Thyroid gland (tissue), 4 donors: Measurements from ENCODE around the gene PITRM1. TPM values are rescaled to one million over a fixed set of nuclear protein-coding genes. Genes with fewer than 3 reads are reported as not detected.

Experiments
- DNase-seq, 2 donors: peaks; one replicate each; pipeline ENCODE4 v3.0.0-alpha.2; 2019
- H3K27ac ChIP-seq, 3 donors: fragments of 200-600 bp; sonication (generic); 1 replicate in 2 of 3; 2 replicates in 1 of 3; pipeline ENCODE4 v1.5.1; 2016 to 2019; ENCODE audit warnings: mild to moderate bottlenecking in 1 of 3, moderate library complexity in 1 of 3
- H3K27me3 ChIP-seq: fragments of 200-600 bp; sonication (generic); one replicate; pipeline ENCODE4 v1.5.1; 2019
- H3K36me3 ChIP-seq, 2 donors: fragments of 200-600 bp; sonication (generic); one replicate each; pipeline ENCODE4 v1.5.1; 2016 to 2019
- H3K4me1 ChIP-seq, 2 donors: fragments of 200-600 bp; sonication (generic); one replicate each; pipeline ENCODE4 v1.5.1; 2017 to 2019
- H3K4me3 ChIP-seq, 3 donors: fragments of 200-600 bp; sonication (generic); replicated peaks in 1 of 3; 1 replicate in 2 of 3; 2 replicates in 1 of 3; pipeline ENCODE4 v1.5.1; 2016; ENCODE audit warnings: mild to moderate bottlenecking in 1 of 3
- H3K9me3 ChIP-seq: fragments of 200-600 bp; sonication (generic); one replicate; pipeline ENCODE4 v1.5.1; 2017
- CTCF ChIP-seq, 6 experiments: fragments of 200-600 bp in 3 of 6; fragments of 450-650 bp in 3 of 6; sonication (generic) in 3 of 6; IDR thresholded peaks; one replicate each; pipeline ENCODE4 v1.5.1; 2016 to 2019; ENCODE audit warnings: antibody characterized with exemption in 6 of 6, mild to moderate bottlenecking in 2 of 6, inconsistent platforms in 1 of 6, moderate library complexity in 1 of 6
- POLR2A ChIP-seq, 2 donors: fragments of 450-650 bp; IDR thresholded peaks; one replicate each; pipeline ENCODE4 v1.6.1; 2017; ENCODE audit warnings: antibody characterized with exemption in 2 of 2, mild to moderate bottlenecking in 2 of 2, moderate library complexity in 1 of 2
- WGBS, 2 donors: methylation state at CpG; one replicate each; pipeline ENCODE4 v1.1.5; 2017; 5-methylcytosine and 5-hydroxymethylcytosine counted together
- intact Hi-C: fragments of 100-400 bp; cut with DNase I; formaldehyde crosslinking; loops from one replicate; pipeline ENCODE4 v1.15.1; 2023
- total RNA-seq, 4 donors: library from RNA; depleted of rRNA; stranded (reverse); fragments of >200 nt; gene quantifications; one replicate each; pipeline ENCODE4 v1.2.3, GENCODE V29; 2016

PITRM1 gene
- total RNA-seq, 4 donors from 2014 or later, result 68.2 to 107 (median 86.2) TPM

GRCh38 chr10:3132036-3133025 lies 40.3 kb downstream of the PITRM1 start:
- peaks cover 41 to 58% of the 10 kb centered on the region in 2 donors for H3K36me3 ChIP-seq
- WGBS, 2 donors, result 95% methylated on average over 20 to 22 of the region's 22 CpGs

GRCh38 chr10:3131098-3131497 lies 41.5 kb downstream of the PITRM1 start:
- WGBS, 2 donors, result 99% methylated on average over 4 of the region's 4 CpGs
- no peak for DNase-seq
- no peak overlapping the region for H3K27ac ChIP-seq
- H3K36me3 ChIP-seq, result peaks cover 30 to 46% of the 10 kb centered on the region in 2 donors
- H3K4me1 ChIP-seq, result no peaks in the 10 kb centered on the region
- no peaks in the 10 kb centered on the region for H3K27me3 ChIP-seq
- H3K4me3 ChIP-seq, result no peak overlapping the region
- no peaks in the 10 kb centered on the region for H3K9me3 ChIP-seq
- intact Hi-C loops, result no loop called here
- no peak for TF ChIP-seq CTCF (IDR thresholded peaks at IDR 0.05)
- TF ChIP-seq POLR2A (IDR thresholded peaks at IDR 0.05), result no peak

More at GRCh38 chr10:3132036-3133025, 40.3 kb downstream of the PITRM1 start:
- intact Hi-C loops, result no loop called here
- H3K27me3 ChIP-seq, result no peaks in the 10 kb centered on the region
- no peaks in the 10 kb centered on the region for H3K4me1 ChIP-seq
- no peaks in the 10 kb centered on the region for H3K9me3 ChIP-seq
- TF ChIP-seq CTCF (IDR thresholded peaks at IDR 0.05), result no peak
- no peak for TF ChIP-seq POLR2A (IDR thresholded peaks at IDR 0.05)
- H3K27ac ChIP-seq, result no peak overlapping the region
- no peak overlapping the region for H3K4me3 ChIP-seq
- no peak for DNase-seq

GRCh38 chr10:3129581-3130340 lies 42.8 kb downstream of the PITRM1 start:
- Histone ChIP-seq H3K4me1 (no peaks in the 10 kb centered on the region), H3K9me3 (no peaks in the 10 kb centered on the region), H3K4me3 (no peak overlapping the region), H3K27me3 (no peaks in the 10 kb centered on the region), H3K36me3 (peaks cover 18 to 36% of the 10 kb centered on the region in 2 donors), H3K27ac (no peak overlapping the region)
- WGBS, 2 donors, result 94 to 95% methylated on average over 26 to 29 of the region's 40 CpGs
- intact Hi-C loops, result no loop called here
- DNase-seq, result no peak
- TF ChIP-seq POLR2A (IDR thresholded peaks at IDR 0.05) (no peak), CTCF (IDR thresholded peaks at IDR 0.05) (no peak)

GRCh38 chr10:3128379-3129130 lies 44.0 kb downstream of the PITRM1 start:
- Histone ChIP-seq H3K4me1 (peaks cover 0 to 4% of the 10 kb centered on the region in 2 donors), H3K27ac (no peak overlapping the region), H3K4me3 (no peak overlapping the region), H3K27me3 (no peaks in the 10 kb centered on the region), H3K36me3 (peaks cover 7 to 26% of the 10 kb centered on the region in 2 donors), H3K9me3 (no peaks in the 10 kb centered on the region)
- no peak for TF ChIP-seq CTCF (IDR thresholded peaks at IDR 0.05)
- no peak for TF ChIP-seq POLR2A (IDR thresholded peaks at IDR 0.05)
- intact Hi-C loops, result no loop called here
- 94 to 98% methylated on average over 21 to 24 of the region's 24 CpGs for WGBS, 2 donors
- no peak for DNase-seq
